ENCODE data around the gene KIRREL1. TPM values are rescaled to one million over a fixed set of nuclear protein-coding genes. Genes with fewer than 3 reads are reported as not detected.

Gene KIRREL1
- total RNA-seq, 1 experiment from 2014 or later = 30.7 TPM

DNA sequence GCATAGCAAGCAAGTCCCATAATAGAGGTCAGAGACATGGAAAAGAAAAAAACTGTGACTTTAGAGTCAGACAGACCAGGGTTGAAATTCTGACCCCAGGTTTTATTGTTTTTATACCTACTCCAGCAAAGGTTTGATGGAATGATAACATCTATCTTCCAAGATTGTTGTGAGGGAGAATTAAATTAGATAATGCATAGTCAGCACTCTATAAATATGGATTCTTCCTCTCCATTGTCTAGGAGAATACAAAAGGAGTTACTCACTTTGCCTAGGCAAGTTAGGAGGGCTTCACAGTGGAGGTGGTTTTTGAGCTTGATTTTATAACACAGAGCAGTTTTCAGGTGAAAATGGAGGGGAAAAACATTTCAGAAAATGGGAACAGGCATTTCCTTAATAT is 46.9 kb downstream of the KIRREL1 start:
- H3K36me3 ChIP-seq (ENCODE audit: low read depth) = no peaks in the 10 kb centered on the region
- peaks cover 25% of the 10 kb centered on the region for H3K4me1 ChIP-seq (replicated peaks; ENCODE audit: insufficient read depth)
- ChIA-PET CTCF (interaction anchor here (0.5 kb wide), 1 partner anchor 74 kb away, joined by 7 read pairs; no protein-coding TSS in a partner anchor), POLR2A (ENCODE audit: unreplicated experiment) (no interaction called here)
- H3F3A ChIP-seq (ENCODE audit: insufficient read depth, low read depth) = peaks cover 21% of the 10 kb centered on the region
- TF ChIP-seq, protein P1, sequence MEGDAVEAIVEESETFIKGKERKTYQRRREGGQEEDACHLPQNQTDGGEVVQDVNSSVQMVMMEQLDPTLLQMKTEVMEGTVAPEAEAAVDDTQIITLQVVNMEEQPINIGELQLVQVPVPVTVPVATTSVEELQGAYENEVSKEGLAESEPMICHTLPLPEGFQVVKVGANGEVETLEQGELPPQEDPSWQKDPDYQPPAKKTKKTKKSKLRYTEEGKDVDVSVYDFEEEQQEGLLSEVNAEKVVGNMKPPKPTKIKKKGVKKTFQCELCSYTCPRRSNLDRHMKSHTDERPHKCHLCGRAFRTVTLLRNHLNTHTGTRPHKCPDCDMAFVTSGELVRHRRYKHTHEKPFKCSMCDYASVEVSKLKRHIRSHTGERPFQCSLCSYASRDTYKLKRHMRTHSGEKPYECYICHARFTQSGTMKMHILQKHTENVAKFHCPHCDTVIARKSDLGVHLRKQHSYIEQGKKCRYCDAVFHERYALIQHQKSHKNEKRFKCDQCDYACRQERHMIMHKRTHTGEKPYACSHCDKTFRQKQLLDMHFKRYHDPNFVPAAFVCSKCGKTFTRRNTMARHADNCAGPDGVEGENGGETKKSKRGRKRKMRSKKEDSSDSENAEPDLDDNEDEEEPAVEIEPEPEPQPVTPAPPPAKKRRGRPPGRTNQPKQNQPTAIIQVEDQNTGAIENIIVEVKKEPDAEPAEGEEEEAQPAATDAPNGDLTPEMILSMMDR (conservative IDR thresholded peaks at IDR 0.05) = no peak
- no peak for TF ChIP-seq EZH2 (IDR thresholded peaks at IDR 0.05; ENCODE audit: low read depth)
- no TSS peak for BruUV-seq (replicated peaks)
- no peaks in the 10 kb centered on the region for H3K27me3 ChIP-seq (ENCODE audit: insufficient read depth, low read depth)
- 0 out of 2 replicates have a peak, but pooled peaks cover 6% of the 10 kb centered on the region for H4K20me1 ChIP-seq (ENCODE audit: insufficient read depth)
- no peak overlapping the region for H3K4me3 ChIP-seq
- intact Hi-C loops (cut with micrococcal nuclease; ENCODE audit: unreplicated experiment) = no loop called here
- no peak overlapping the region for H3K4me2 ChIP-seq
- H2AFZ ChIP-seq = no peak overlapping the region
- DNase-seq = no peak
- H3K9me3 ChIP-seq (ENCODE audit: insufficient read depth, low read depth) = no peaks in the 10 kb centered on the region
- H3K79me2 ChIP-seq (ENCODE audit: low read depth) = peaks cover 6% of the 10 kb centered on the region; the same call in 1 of the 2 replicates
- no peak overlapping the region for H3K27ac ChIP-seq
- H3K9me2 ChIP-seq (ENCODE audit: insufficient read depth) = no peaks in the 10 kb centered on the region

DNA sequence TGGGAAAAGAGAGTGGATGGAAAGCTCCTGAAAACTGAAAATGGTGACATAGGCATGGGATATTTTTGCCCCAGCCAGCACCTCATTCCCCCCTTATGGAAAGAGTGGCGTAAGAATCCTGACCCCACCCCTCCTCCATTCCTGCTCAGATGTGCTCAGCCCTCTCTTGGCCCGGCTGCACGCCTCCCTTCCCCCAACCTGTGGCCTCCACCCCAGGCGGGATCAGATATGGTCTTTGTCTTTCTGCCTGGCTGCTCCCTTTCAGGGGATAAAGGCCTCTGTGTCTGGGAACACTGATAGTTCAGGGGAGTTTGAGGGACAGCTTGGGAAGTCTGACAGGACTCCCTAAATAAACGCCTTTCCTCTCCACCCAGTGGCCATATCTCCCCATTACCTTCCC is 49.8 kb downstream of the KIRREL1 start:
- intact Hi-C loops (cut with micrococcal nuclease; ENCODE audit: unreplicated experiment) = no loop called here
- no peaks in the 10 kb centered on the region for H3K9me3 ChIP-seq (ENCODE audit: insufficient read depth, low read depth)
- H3K79me2 ChIP-seq (ENCODE audit: low read depth) = peaks cover 6% of the 10 kb centered on the region; the same call in 1 of the 2 replicates
- peaks cover 4% of the 10 kb centered on the region for H3K4me1 ChIP-seq (replicated peaks; ENCODE audit: insufficient read depth)
- no peak overlapping the region for H3K27ac ChIP-seq
- TF ChIP-seq, protein P1 (conservative IDR thresholded peaks at IDR 0.05) = no peak
- TF ChIP-seq EZH2 (IDR thresholded peaks at IDR 0.05; ENCODE audit: low read depth) = no peak
- no peaks in the 10 kb centered on the region for H4K20me1 ChIP-seq (ENCODE audit: insufficient read depth)
- DNase-seq = no peak
- 0 out of 2 replicates have a peak, but pooled peaks cover 6% of the 10 kb centered on the region for H3F3A ChIP-seq (ENCODE audit: insufficient read depth, low read depth)
- H3K4me2 ChIP-seq = no peak overlapping the region
- ChIA-PET CTCF (no interaction called here), POLR2A (ENCODE audit: unreplicated experiment) (interaction anchor here (0.7 kb wide), 1 partner anchor 17 kb away, joined by 4 read pairs; no protein-coding TSS in a partner anchor)
- H3K27me3 ChIP-seq (ENCODE audit: insufficient read depth, low read depth) = no peaks in the 10 kb centered on the region
- H3K4me3 ChIP-seq = no peak overlapping the region
- H3K36me3 ChIP-seq (ENCODE audit: low read depth) = no peaks in the 10 kb centered on the region
- BruUV-seq (replicated peaks) = no TSS peak
- H2AFZ ChIP-seq = no peak overlapping the region
- H3K9me2 ChIP-seq (ENCODE audit: insufficient read depth) = no peaks in the 10 kb centered on the region

DNA sequence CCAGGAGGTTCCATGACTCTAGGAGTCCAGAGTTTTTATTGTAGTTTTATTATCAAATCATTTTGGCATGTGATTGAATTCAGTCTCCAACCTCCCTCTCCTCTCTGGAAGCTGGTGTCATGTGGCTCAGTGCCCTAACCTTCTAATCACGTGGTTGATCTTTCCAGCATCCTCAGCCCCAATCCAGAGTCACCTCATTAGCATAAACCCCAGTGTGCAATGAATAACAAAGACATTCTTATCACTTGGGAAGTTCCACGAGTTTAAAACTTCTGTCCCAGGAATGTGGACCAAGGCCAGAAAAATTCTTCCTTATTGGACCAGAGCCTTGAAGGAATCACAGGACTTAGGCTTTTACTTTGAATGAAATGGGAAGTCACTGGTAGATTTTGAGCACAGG is 52.2 kb downstream of the KIRREL1 start:
- Histone ChIP-seq H3K79me2 (ENCODE audit: low read depth) (no peaks in the 10 kb centered on the region), H3K36me3 (ENCODE audit: low read depth) (no peaks in the 10 kb centered on the region), H3K27ac (no peak overlapping the region), H4K20me1 (ENCODE audit: insufficient read depth) (no peaks in the 10 kb centered on the region), H3K4me3 (no peak overlapping the region), H3F3A (ENCODE audit: insufficient read depth, low read depth) (no peaks in the 10 kb centered on the region), H2AFZ (no peak overlapping the region), H3K9me2 (ENCODE audit: insufficient read depth) (no peaks in the 10 kb centered on the region), H3K4me2 (no peak overlapping the region), H3K27me3 (ENCODE audit: insufficient read depth, low read depth) (no peaks in the 10 kb centered on the region), H3K9me3 (ENCODE audit: insufficient read depth, low read depth) (no peaks in the 10 kb centered on the region), H3K4me1 (replicated peaks; ENCODE audit: insufficient read depth) (no peaks in the 10 kb centered on the region)
- CTCF ChIA-PET = no interaction called here
- POLR2A ChIA-PET (ENCODE audit: unreplicated experiment) = interaction anchor here (0.5 kb wide), 1 partner anchor 465 kb away, joined by 3 read pairs; no protein-coding TSS in a partner anchor
- BruUV-seq (replicated peaks) = no TSS peak
- intact Hi-C loops (cut with micrococcal nuclease; ENCODE audit: unreplicated experiment) = no loop called here
- TF ChIP-seq, protein P1 (conservative IDR thresholded peaks at IDR 0.05) = no peak
- TF ChIP-seq EZH2 (IDR thresholded peaks at IDR 0.05; ENCODE audit: low read depth) = no peak
- DNase-seq = no peak

All from PC-9 (cell line).